Fibroblast of skin of right biceps (primary cell): Measurements from ENCODE around the gene SMIM13.

Experiments used
- DNase-seq: peaks from one replicate; pipeline ENCODE4 v3.0.0-alpha.2; 2013

The SMIM13 gene

GRCh38 chr6:11161031-11161956, 67.7 kb downstream of the SMIM13 start:
- DNase-seq, result peak; percentile 41

GRCh38 chr6:11162262-11162661, 68.6 kb downstream of the SMIM13 start:
- no peak for DNase-seq

GRCh38 chr6:11163932-11164331, 70.3 kb downstream of the SMIM13 start:
- DNase-seq, result no peak

DNA sequence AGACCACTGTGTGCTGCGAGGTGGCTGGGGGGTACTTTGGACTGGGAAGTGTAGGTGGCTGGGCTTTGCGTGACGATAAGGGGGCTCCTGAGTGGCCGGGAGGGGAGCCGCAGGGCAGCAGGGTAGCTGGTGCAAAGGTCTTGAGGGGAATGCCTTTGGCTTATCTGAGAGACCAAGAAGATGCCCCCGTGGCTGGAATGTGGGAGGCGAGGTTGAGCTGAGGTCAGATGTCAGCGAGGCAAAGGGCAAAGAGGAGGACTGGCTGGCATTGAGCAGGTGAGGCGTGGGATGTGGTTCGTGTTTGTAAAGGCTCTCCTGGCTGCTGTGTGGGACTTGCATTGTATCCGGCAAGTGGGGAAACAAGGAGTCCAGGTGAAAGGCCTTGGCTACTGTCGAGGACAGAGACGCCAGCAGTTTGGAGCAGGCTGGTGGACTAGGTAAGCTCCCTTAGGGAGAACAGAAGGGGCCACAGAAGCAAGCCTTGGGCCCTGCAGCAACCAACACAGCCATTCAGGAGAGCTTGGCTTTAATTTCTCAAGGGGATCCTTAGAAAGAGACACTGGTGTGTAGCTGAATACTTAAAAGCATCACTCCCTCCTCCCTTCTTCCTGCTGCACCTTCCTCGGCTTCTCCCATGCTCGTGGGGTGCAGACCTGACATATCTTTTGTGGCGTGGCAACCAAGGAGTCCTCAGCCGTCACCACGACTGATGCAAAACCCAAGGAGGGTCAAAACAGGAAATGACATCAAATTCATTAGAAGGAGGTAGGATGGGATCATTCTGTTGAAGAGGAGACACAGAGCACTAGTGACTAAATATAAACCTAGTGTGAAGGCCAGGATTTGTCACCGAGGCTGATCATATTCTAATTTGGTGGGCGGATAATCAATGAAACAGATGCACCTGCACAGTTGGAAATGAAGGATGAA, 71.3 kb downstream of the SMIM13 start:
- no peak for DNase-seq

DNA sequence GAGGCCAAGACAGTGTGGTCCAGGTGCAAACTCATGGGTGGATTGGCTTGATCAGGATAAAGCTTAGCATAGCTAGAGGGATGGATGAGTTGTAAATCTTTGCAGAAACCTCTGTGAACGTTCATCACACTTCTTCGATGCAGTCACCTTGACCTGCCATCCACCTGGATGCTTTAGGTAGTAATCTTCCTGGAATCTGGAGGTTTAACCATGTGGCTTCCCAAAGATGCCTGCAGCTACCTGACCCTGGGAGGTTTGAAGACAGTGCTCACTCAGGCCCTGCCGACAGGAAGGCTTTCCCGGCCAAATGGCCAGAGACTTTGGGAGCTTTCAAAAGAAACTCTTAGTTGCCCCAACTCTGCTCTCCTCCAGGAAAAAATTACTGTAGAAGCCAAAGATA, 73.3 kb downstream of the SMIM13 start:
- no peak for DNase-seq

DNA sequence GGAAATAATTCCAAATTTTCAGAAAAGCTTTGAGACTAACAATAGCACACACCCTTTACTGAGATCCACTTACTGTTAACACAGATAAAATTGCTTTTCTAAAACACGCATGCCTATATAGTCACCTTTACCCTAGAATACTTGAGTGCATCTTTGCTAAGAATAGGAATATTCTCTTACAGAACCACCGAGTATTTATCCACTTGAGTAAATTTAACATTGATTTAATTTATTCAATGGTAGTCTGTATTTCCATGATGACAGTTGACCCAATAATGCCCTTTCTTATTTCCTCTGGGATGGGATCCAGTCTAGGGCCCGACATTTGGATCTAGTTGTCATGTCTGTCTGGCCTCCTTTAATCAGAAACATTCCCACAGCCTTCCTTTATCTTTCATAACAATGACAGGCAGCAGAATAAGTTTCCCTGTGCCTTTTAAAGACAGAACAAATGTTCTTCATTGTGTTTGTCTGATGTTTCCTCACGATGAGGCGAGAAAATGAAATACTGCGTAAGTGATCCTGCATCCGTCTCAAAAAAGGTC, 74.5 kb downstream of the SMIM13 start:
- DNase-seq, result no peak

- DNase-seq, result no peak
Measured at GRCh38 chr6:11171952-11172351, 78.3 kb downstream of the SMIM13 start.

GRCh38 chr6:11172501-11173327, 79.1 kb downstream of the SMIM13 start:
- peak; percentile 46 for DNase-seq

- DNase-seq, result no peak
Measured at GRCh38 chr6:11174242-11174611, 80.6 kb downstream of the SMIM13 start.

- no peak for DNase-seq
Measured at GRCh38 chr6:11177271-11177670, 83.6 kb downstream of the SMIM13 start.

DNA sequence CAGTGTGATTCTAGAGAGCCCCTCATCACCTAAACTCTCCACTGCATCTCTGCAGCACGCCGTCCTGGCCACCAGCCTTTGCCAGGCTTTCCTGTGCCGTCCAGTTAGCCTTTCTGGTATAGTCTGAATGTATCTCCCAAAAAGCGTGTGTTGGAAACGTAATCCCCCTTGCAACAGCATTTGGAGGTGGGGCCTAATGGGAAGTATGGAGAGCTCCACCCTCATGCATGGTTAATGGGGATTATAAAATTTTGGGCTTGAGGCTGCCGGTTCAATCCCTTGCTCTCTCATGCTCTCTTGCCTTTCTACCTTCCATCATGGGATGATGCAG, 85.4 kb downstream of the SMIM13 start:
- DNase-seq, result no peak

- DNase-seq, result peak; percentile 58
Measured at GRCh38 chr6:11179419-11180202, 86.0 kb downstream of the SMIM13 start.

DNA sequence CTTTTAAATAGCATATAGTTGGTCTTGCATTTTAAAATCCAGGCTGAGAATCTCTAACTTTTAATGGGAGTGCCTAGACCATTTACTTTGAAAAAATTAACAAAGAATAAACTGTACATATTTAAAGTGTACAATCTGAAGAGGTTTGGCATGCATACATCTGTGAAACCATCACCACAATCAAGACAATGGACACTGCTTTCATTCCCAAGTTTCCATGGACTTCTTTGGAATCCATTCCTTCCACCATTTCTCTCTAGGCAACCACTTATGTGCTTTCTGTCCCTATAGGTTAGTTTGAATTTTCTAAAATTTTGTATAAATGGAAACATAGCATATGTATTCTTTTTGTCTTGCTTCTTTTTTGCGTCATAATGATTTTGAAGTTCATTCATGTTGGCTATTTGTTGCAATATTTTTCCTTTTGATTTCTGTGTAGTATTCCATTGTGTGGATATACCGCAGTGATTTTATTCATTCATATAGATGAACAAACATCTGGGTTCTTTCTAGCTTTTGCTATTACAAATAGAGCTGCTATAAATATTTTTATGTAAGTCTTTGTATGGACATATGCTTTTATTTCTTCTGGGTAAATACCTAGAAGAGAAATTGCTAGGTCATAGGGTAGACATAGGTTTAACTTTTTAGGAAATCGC, 88.0 kb downstream of the SMIM13 start:
- no peak for DNase-seq

DNA sequence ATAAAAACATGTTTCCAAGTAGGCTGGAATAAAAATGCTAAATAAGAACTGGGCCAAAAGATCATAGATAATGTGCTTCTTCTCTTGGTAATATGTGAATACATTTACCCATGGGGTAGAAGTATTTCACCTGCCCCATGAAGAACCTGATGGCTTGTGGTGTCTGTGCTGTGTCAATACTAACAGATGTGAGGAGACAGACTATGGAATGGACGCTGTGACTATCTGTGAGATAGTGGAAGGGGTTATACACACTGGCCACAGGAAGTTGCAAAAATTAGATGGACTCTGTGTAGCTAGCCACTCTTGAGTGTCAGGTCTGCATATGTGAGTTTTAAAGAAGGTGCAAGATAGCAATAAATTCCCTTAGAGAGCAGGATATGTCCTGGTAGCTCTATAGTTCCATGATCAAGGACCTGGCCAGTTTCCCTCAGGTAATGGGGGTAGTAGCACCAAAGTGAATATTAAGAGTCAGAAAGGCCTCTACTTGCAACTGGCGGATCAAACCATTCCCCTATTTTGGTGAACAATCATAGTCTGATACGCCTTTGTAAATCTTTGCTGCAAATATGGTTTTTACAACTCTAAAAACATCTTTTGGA, 90.2 kb downstream of the SMIM13 start:
- DNase-seq, result no peak

DNA sequence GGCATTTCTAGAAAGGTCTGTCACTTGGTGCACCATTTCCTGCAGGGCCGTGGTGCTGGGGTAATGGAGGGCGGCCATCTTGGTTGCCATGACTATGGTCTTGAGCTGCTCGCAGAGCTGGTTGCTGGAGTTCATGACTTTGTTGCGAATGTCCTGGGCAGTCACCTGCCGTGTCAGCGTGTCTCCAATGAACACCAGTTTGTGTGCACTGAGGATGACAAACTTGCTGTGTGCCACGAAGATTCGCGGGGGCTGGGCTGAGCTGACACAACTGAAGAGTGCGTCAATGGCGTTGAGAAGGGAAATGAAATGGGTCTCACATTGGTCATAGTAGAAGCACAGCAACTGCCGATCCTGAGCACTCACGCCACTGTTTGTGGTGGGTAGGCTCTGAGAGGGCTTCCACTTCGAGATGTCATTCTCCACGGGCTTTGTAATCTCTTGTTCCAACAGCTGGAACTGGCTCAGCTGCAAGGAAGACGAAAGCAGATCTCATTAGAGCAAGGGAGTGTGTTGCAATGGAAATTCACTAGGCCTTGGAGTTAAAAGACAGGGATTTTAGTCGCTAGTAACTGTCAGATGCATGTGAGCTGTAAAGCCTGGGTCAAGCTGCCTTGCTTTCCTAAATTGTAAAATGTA, 91.7 kb downstream of the SMIM13 start:
- no peak for DNase-seq

DNA sequence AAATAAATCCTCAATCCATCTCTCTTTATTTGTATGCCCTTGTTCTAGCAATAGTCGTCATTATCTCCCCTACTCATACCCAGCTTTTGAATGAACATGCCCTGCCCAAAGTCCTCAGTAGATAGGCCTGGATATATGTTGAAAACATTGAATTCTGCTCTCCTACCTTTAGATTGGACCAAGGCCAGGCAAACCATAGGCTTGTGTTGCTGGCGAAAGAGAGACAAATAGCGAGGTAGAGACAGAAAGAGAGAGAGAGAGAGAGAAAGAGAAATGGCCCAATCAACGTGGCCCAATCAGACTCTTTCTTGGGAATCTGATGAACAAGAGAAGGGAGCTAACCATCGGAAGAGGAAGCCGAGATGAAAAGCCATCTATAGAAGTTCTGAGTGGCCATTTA, 93.7 kb downstream of the SMIM13 start:
- DNase-seq, result no peak
